ENCODE measurements around the gene ZNF28. TPM values are rescaled to one million over a fixed set of nuclear protein-coding genes. Genes with fewer than 3 reads are reported as not detected.
"Not testable (repeated sequence)": the region's sequence is repeated elsewhere in the genome, so short reads cannot be mapped to it uniquely, and the experiment has no call there.

Gene ZNF28
- polyA plus RNA-seq, 2 of the 4 experiments (the other 2 are of a cell fraction), result 0.76 to 4.0 TPM

GRCh38 chr19:52825765-52826164 lies 4.3 kb upstream of the ZNF28 start:
- ATAC-seq, result no peak
- 31% methylated on average over 5 of the region's 5 CpGs for WGBS (ENCODE audit: missing lambda C conversion rate)
- ChIA-PET CTCF (no interaction called here), POLR2A (no interaction called here)
- H3K4me2 ChIP-seq, result no peak overlapping the region
- no peak for FAIRE-seq
- H3K9me3 ChIP-seq, result peaks cover 49% of the 10 kb centered on the region
- H3K4me1 ChIP-seq, result no peaks in the 10 kb centered on the region
- H3K4me3 ChIP-seq, result no peak overlapping the region
- DNase-seq (ENCODE audit: low read depth in 1 of 2, low spot score in 1 of 2), result no peak
- H3K27ac ChIP-seq, result no peak overlapping the region
- no peak for TF ChIP-seq BCL3 (IDR thresholded peaks at IDR 0.05)
- no peak for TF ChIP-seq CBX8 (IDR thresholded peaks at IDR 0.05)
- no peak for TF ChIP-seq ZSCAN20 (CRISPR knock-in tag; IDR thresholded peaks at IDR 0.05)
- TF ChIP-seq GATA3 (IDR thresholded peaks at IDR 0.05; ENCODE audit: borderline replicate concordance), result no peak
- no peak for TF ChIP-seq CBX2 (IDR thresholded peaks at IDR 0.05; ENCODE audit: borderline replicate concordance, low read depth)

- ATAC-seq (no peak), FAIRE-seq (no peak), DNase-seq (ENCODE audit: low read depth in 1 of 2, low spot score in 1 of 2) (no peak)
- WGBS (ENCODE audit: missing lambda C conversion rate), result 52% methylated on average over 12 of the region's 12 CpGs
- CTCF ChIA-PET, result no interaction called here
- POLR2A ChIA-PET, result no interaction called here
- H3K4me1 ChIP-seq, result no peaks in the 10 kb centered on the region
- H3K4me2 ChIP-seq, result no peak overlapping the region
- no peak overlapping the region for H3K27ac ChIP-seq
- no peak for TF ChIP-seq PBX3 (IDR thresholded peaks at IDR 0.05)
- TF ChIP-seq BHLHE40 (IDR thresholded peaks at IDR 0.05; ENCODE audit: low read depth, low read length), result no peak
- TF ChIP-seq NFE2L2 (conservative IDR thresholded peaks at IDR 0.05; ENCODE audit: low read length), result no peak
- TF ChIP-seq ESRRA (IDR thresholded peaks at IDR 0.05; ENCODE audit: borderline replicate concordance, low read length), result no peak
- no peak for TF ChIP-seq HOXA7 (CRISPR knock-in tag; IDR thresholded peaks at IDR 0.05)
- no peak for TF ChIP-seq KDM5A (IDR thresholded peaks at IDR 0.05)
- TF ChIP-seq HEYL (CRISPR knock-in tag; IDR thresholded peaks at IDR 0.05), result no peak
- TF ChIP-seq POLR2AphosphoS2 (conservative IDR thresholded peaks at IDR 0.05; ENCODE audit: low read length), result no peak
- peaks cover 49% of the 10 kb centered on the region for H3K9me3 ChIP-seq
- no peak overlapping the region for H3K4me3 ChIP-seq
These were observed 2.2 kb upstream of the ZNF28 start for GRCh38 chr19:52823676-52824075.

GRCh38 chr19:52820472-52821203 lies 795 bp downstream of the ZNF28 start:
- H3K4me2 ChIP-seq; H3K4me1 ChIP-seq; CTCF ChIA-PET; POLR2A ChIA-PET; H3K27ac ChIP-seq; FAIRE-seq; H3K4me3 ChIP-seq; ATAC-seq; DNase-seq (ENCODE audit: low read depth in 1 of 2, low spot score in 1 of 2): not testable (repeated sequence)
- peaks cover 39% of the 10 kb centered on the region for H3K9me3 ChIP-seq
- 38% methylated on average over 19 of the region's 19 CpGs for WGBS (ENCODE audit: missing lambda C conversion rate)

- Histone ChIP-seq H3K27ac (no peak overlapping the region), H3K4me3 (no peak overlapping the region), H3K9me3 (peaks cover 45% of the 10 kb centered on the region), H3K4me2 (no peak overlapping the region), H3K4me1 (no peaks in the 10 kb centered on the region)
- ATAC-seq (no peak), DNase-seq (ENCODE audit: low read depth in 1 of 2, low spot score in 1 of 2) (no peak), FAIRE-seq (no peak)
- POLR2A ChIA-PET, result no interaction called here
- WGBS (ENCODE audit: missing lambda C conversion rate), result 65% methylated on average over 20 of the region's 32 CpGs
- CTCF ChIA-PET, result no interaction called here
- TF ChIP-seq JUN (IDR thresholded peaks at IDR 0.05) (no peak), CHD2 (IDR thresholded peaks at IDR 0.05; ENCODE audit: low read length, partially characterized antibody) (no peak), ESRRA (IDR thresholded peaks at IDR 0.05; ENCODE audit: borderline replicate concordance, low read length) (no peak), EHMT2 (IDR thresholded peaks at IDR 0.05; ENCODE audit: low read depth) (no peak), EP300 (IDR thresholded peaks at IDR 0.05) (no peak), BCL3 (IDR thresholded peaks at IDR 0.05) (no peak), JUNB (IDR thresholded peaks at IDR 0.05) (no peak)
These were observed 11.6 kb downstream of the ZNF28 start for GRCh38 chr19:52809801-52810200.

GRCh38 chr19:52799950-52800640 lies 21.3 kb downstream of the ZNF28 start:
- CTCF ChIA-PET; POLR2A ChIA-PET; H3K27ac ChIP-seq; H3K4me1 ChIP-seq; DNase-seq (ENCODE audit: low read depth in 1 of 2, low spot score in 1 of 2); H3K4me2 ChIP-seq; ATAC-seq; H3K4me3 ChIP-seq; FAIRE-seq: not testable (repeated sequence)
- peaks cover 73% of the 10 kb centered on the region for H3K9me3 ChIP-seq
- WGBS (ENCODE audit: missing lambda C conversion rate), result 55% methylated on average over 9 of the region's 9 CpGs
